Mammary epithelial cell (primary cell): ENCODE data around the gene IRGM.

Experiments used
- CTCF ChIP-seq, 2 donors: IDR thresholded peaks in 1 of 2; conservative IDR thresholded peaks in 1 of 2; 2 replicates each; pipeline ENCODE4 v1.5.1; 2011 to 2012; ENCODE audit warnings: inconsistent platforms in 2 of 2, low read length in 2 of 2, mild to moderate bottlenecking in 2 of 2, control low read depth in 1 of 2, low read depth in 1 of 2; ENCODE audit not compliant: insufficient read depth in 1 of 2; ENCODE audit errors: extremely low read depth in 1 of 2
- EZH2 ChIP-seq: IDR thresholded peaks from 2 replicates; pipeline ENCODE4 v1.6.1; 2012; ENCODE audit warnings: low read length, inconsistent platforms, borderline replicate concordance

GRCh38 chr5:150847334-150847695, 994 bp downstream of the IRGM start:
- TF ChIP-seq CTCF (conservative IDR thresholded peaks at IDR 0.05 in 1 of 2, IDR thresholded peaks at IDR 0.05 in 1 of 2; ENCODE audit: extremely low read depth in 1 of 2, insufficient read depth in 1 of 2, low read depth in 1 of 2, low read length in 2 of 2) (no peak), EZH2 (no peak)
